Stimulated activated CD8-positive, alpha-beta memory T cell treated with anti-CD3 and anti-CD28 coated beads, Interleukin-4, amount 100 ng/mL, for 24 hours (primary cell): ENCODE data around the gene AP1S2.
"Not testable (repeated sequence)": the region's sequence is repeated elsewhere in the genome, so short reads cannot be mapped to it uniquely, and the experiment has no call there.

Experiments
- DNase-seq: peaks from one replicate; pipeline ENCODE4 v3.0.0-alpha.2; 2020; ENCODE audit warnings: low read depth

Gene AP1S2

GRCh38 chrX:15854712-15855567 lies at the start of gene AP1S2:
Gene AP1S2 (minus strand): TSS chrX:15854813. CDS start chrX:15852524, 2,289 bp downstream.
- DNase-seq = peak; percentile 96

DNA sequence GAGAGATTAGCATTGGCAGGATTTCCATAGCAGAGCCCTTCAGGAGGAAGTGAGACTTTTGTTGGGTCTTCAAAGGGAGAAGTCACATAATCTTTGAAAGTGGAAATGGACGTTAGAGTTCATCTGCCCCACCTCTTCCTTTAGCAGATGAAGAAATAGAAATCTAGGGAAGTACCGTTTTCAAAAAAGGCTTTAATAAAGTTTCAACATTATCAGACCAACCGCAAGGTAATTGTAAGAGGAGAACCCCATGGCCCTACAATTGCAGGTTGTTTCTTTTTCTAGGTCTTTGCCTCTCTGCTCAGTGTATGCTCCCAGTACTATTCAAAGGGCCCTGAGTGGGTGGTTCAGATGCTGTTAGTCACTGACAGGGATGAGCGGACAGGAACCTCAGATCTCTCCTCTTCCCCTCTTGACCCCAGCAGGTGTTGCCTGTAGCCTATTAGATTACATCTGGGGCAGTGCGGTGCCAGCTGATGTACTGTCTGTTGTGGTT lies 48.6 kb upstream of the AP1S2 start:
- no peak for DNase-seq

GRCh38 chrX:15895334-15895733 lies 40.7 kb upstream of the AP1S2 start:
- no peak for DNase-seq

GRCh38 chrX:15894724-15895123 lies 40.1 kb upstream of the AP1S2 start:
- DNase-seq = no peak

DNA sequence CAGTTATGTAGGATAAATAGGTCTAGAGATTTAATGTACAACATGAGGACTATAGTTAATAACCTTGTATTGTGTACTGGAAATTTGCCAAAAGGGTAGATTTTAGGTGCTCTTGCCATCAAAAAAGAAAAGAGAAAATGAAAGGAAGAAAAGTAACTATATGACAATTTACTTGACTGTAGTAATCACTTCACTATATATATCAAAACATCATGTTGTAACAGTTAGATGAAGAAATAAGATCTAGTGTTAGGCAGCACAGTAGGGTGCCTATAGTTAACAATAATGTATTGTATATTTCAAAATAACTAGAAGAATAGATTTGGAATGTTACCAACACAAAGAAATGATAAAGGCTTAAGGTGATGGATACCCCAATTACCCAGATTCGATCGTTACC lies 35.9 kb upstream of the AP1S2 start:
- no peak for DNase-seq

- DNase-seq = no peak
Measured at GRCh38 chrX:15888062-15888461, 33.4 kb upstream of the AP1S2 start.

DNA sequence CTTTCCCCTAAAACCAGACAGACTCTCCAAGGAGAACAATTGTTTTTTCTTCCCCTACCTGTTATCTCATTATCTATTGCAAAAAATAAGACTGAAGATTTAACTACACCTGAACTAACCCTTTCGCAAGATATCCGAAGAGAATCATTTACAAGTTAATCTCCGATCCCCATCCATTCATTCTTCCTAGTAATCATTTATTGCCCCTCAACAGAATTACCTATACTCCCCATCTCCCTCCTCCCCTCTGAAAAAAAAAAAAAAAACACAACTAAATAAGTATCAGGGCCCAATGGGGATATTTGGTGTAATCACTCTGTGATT lies 28.9 kb upstream of the AP1S2 start:
- no peak for DNase-seq

- no peak for DNase-seq
Measured at GRCh38 chrX:15882704-15883539, 28.3 kb upstream of the AP1S2 start.

DNA sequence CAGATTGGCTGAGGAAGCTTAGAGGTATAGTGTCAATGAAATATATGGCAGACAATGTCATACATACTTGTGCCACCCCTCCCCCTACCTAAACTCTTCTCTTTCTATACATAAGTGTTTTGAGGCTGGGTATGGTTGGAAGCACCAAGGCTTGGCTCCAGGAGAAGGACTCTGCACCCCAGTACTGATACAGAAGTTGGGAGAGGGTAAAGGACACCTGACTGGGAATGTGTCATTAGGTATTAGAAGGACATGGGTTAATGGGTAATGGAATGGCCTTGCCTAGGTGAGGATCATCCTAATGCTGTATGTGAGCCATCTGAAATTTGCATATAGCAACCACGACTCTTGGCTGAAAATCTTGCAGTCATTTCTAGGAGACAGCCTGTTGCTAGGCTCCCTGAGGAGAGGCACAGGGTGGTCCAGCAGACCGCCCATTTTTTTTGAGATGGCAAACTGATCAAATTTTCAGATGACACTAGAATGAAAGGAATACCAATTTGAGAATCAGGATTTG lies 26.8 kb upstream of the AP1S2 start:
- no peak for DNase-seq

- not testable (repeated sequence) for DNase-seq
Measured at GRCh38 chrX:15877914-15878313, 23.3 kb upstream of the AP1S2 start.

DNA sequence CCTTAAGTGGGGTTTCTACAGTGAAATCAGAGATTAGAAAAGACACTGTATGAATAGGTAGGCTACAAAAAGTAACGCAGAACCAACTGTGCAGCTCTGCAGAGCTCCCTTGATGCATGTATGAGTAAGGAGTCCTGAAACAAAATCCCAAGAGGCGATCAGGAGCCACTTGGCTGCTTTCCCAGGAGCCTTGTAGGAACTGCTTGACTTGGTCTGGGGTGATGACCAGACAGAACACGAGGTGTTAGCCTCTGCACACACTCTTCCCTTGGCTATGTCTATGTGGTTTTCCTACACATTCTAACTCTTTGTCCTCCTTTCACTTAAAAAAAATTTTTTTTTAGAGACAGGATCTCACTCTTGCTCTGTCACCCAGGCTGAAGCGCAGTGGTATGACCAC lies 22.8 kb upstream of the AP1S2 start:
- DNase-seq = no peak

- no peak for DNase-seq
Measured at GRCh38 chrX:15874672-15875071, 20.1 kb upstream of the AP1S2 start.

GRCh38 chrX:15873566-15873965 lies 19.0 kb upstream of the AP1S2 start:
- no peak for DNase-seq

DNA sequence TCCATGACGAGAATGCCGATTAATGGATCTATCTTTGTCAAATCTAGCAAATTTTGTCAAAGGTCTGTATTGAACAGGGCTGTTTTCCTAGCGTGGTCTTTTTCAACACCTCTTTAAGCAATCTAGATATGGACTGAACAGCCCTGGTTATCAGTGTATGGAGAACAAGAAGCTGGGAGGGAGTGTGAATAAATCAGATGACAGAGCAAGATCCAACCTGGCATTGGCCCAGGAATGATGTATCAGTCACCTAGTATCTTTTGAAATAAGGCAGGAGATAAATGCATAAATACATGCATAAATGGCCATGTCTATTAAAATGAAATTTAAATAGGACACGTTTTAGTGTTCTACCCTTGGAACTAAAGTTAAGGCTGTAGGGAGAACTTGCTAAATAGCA lies 15.7 kb upstream of the AP1S2 start:
- DNase-seq = no peak

DNA sequence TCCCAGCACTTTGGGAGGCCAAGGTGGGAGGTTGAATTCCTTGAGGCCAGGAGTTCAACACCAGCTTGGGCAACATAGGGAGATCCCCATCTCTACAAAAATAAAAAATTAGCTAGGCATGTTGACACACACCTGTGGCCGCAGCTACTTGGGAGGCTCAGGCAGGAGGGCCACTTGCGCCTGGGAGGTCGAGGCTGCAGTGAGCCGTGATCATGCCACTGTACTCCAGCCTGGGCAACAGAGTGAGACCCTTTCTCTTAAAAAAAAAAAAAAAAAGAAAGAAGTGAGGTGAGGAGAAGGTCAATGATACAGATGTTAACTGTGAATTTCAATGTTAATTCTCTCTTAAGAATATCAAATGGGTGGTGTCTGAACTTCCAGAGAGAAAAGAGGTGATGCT lies 15.1 kb upstream of the AP1S2 start:
- DNase-seq = no peak

GRCh38 chrX:15866147-15866546 lies 11.5 kb upstream of the AP1S2 start:
- DNase-seq = no peak

DNA sequence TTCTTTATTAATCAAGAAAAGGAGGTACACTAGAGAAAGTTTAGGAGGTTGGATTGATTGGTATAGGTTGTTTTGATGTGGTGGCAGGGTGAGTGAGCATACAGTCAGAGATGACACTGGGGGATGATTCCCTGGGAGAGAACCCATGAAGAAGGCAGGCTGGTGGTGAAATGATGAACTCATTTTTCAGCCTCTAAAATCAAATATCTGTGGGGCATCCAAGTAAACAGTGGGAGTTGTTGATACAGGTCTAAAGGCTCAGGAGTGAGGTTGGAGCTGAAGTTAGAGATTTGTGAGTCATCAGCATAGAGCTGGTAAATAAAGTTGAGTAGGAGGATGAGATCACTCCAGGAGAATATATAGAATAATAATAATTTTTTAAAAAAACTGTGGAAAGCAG lies 10.0 kb upstream of the AP1S2 start:
- no peak for DNase-seq

DNA sequence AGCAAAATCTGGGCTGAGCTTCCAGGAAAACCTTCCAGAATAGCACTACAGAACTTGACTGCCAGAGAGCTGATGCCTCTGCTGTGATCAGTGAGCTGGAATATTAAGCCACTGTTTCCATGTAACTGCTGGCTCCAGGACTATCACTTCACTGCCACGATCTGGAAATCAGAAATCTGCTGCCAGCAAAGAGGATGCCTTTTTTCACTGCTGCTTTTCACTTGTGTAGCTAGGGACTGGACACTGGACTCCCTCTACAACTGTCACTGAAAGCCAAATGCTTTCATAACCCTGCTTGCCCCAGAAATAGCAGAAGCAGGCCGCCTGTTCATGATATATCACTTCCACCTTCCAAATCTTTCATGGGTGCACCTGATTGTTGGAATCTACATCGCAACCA lies 9.4 kb upstream of the AP1S2 start:
- DNase-seq = no peak

- no peak for DNase-seq
Measured at GRCh38 chrX:15860921-15861320, 6.3 kb upstream of the AP1S2 start.

DNA sequence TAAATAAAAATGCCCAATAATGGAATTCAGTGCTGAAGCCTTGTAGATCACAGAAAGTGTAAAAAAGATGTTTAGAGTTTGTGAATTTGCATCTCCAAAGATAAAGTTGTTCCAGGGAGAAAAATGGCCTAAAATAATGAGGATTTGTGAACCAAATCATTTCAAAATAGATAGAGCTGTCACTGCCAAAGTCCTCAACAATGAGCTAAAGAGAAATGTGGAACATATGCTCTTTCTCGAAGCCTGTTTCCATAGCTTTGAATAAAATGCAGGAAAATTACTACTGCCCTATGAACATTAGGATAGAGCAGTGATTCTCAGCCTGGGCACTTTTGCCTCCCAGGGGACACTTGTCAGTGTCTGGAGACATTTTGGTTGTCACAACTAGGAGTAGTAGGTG lies 3.4 kb upstream of the AP1S2 start:
- DNase-seq = no peak

DNA sequence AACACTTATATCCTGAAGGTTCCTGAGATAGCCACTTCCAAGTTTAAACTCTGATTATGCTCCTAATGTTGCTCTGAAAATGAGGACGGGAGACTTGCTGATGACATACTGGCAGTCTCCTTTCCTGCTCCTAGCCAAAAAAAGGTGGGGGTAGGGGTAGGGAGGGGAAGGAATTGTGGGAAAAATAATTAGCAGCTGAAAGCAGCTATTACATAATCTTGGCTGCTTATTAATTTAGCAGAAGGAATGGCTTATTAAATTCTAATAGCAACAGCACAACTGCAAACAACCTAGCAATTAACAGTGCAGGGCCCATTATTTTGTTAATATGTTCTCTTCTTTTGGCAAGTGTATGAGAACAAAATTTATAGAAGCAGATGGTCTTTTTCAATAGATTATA lies 2.0 kb upstream of the AP1S2 start:
- no peak for DNase-seq

DNA sequence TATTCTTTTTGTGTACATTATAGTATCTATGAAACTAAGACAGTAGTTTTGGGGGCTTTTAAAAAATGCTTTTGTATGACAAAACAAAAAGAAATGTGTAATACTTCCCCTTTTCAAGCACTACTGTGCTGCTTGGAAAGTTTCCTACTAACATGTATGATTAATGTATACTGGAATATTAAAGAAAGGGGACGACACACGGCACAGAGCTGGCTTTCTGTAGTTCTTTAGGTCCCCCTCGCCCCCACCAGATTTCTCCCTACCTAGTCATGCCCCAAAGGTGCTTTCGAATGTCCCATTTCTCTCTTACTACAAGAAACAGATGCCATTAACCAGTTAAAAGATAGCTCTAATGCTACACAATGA lies 1.6 kb upstream of the AP1S2 start:
- no peak for DNase-seq

- no peak for DNase-seq
Measured at GRCh38 chrX:15855568-15856221, 1.1 kb upstream of the AP1S2 start.
